GM19238 (cell line): ENCODE measurements around the gene SLF1.

Experiments used
- DNase-seq: peaks from one replicate; pipeline ENCODE4 v3.0.0; 2011; ENCODE audit warnings: low spot score; ENCODE audit not compliant: insufficient read length

SLF1 gene

GRCh38 chr5:94709277-94709676 is 90.8 kb downstream of the SLF1 start:
- DNase-seq = no peak

- DNase-seq = no peak
These were observed 93.3 kb downstream of the SLF1 start for GRCh38 chr5:94711785-94712184.

- no peak for DNase-seq
These were observed 97.3 kb downstream of the SLF1 start for GRCh38 chr5:94715768-94716167.

GRCh38 chr5:94725142-94725541 is 106.7 kb downstream of the SLF1 start:
- no peak for DNase-seq

- no peak for DNase-seq
These were observed 113.0 kb downstream of the SLF1 start for GRCh38 chr5:94731471-94731870.

GRCh38 chr5:94736498-94736897 is 118.0 kb downstream of the SLF1 start:
- no peak for DNase-seq

- no peak for DNase-seq
These were observed 121.8 kb downstream of the SLF1 start for GRCh38 chr5:94740286-94740685.

GRCh38 chr5:94742852-94743251 is 124.4 kb downstream of the SLF1 start:
- DNase-seq = no peak

- DNase-seq = no peak
These were observed 126.4 kb downstream of the SLF1 start for GRCh38 chr5:94744906-94745305.

- DNase-seq = no peak
These were observed 127.6 kb downstream of the SLF1 start for GRCh38 chr5:94745786-94746730.

- DNase-seq = no peak
These were observed 128.3 kb downstream of the SLF1 start for GRCh38 chr5:94746731-94747124.
